ENCODE data around the gene PP2D1.
A peak's percentile ranks its signal among the peaks of the same experiment; 100 is the strongest.
"Not testable (repeated sequence)": the region's sequence is repeated elsewhere in the genome, so short reads cannot be mapped to it uniquely, and the experiment has no call there.

Gene PP2D1

DNA sequence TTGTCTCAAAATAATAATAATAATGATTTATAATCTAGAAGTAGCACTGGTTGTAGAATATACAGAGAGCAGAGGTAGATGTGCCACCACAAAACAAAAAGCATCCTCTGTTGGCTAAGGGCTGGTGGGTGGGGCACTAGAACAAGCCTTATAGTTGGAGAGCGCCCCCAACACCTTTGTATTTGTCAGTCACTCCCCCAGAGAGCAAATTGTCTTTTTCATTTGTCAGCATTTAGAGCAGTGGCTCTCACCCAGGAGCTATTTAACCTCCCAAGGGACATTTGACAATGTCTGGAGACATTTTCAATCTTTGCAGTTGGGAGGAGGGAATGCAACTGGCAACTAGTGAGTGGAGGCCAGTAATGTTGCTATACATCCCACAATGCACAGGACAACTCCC, 34.5 kb upstream of the PP2D1 start:
- H3K36me3 Mint-ChIP-seq, result peaks cover 2 to 9% of the 10 kb centered on the region in 2 donors
- peaks cover 40 to 93% of the 10 kb centered on the region in 2 donors for H3K4me1 Mint-ChIP-seq
- no peak overlapping the region for H3K4me3 Mint-ChIP-seq
- no peaks in the 10 kb centered on the region for H3K9me3 Mint-ChIP-seq
- DNase-seq (no peak), ATAC-seq (replicated peaks) (no peak)
- no peaks in the 10 kb centered on the region for H3K27me3 Mint-ChIP-seq
- no peak overlapping the region for H3K27ac Mint-ChIP-seq

- H3K4me3 Mint-ChIP-seq, result not testable (repeated sequence)
- H3K4me1 Mint-ChIP-seq, result peaks cover 33 to 81% of the 10 kb centered on the region in 2 donors
These were observed 33.1 kb upstream of the PP2D1 start for GRCh38 chr3:20045141-20045540.

GRCh38 chr3:20043825-20044224, 31.8 kb upstream of the PP2D1 start:
- no peak for ATAC-seq (replicated peaks)
- DNase-seq, result no peak

More at GRCh38 chr3:20045141-20045540, 33.1 kb upstream of the PP2D1 start:
- ATAC-seq (replicated peaks); H3K36me3 Mint-ChIP-seq; H3K9me3 Mint-ChIP-seq; H3K27me3 Mint-ChIP-seq; DNase-seq; H3K27ac Mint-ChIP-seq: not testable (repeated sequence)

GRCh38 chr3:20043396-20043795, 31.3 kb upstream of the PP2D1 start:
- H3K4me1 Mint-ChIP-seq, result peaks cover 35 to 70% of the 10 kb centered on the region in 2 donors
- H3K27ac Mint-ChIP-seq, result peak overlapping the region; percentile 44
- H3K9me3 Mint-ChIP-seq, result no peaks in the 10 kb centered on the region
- H3K27me3 Mint-ChIP-seq, result no peaks in the 10 kb centered on the region
- H3K4me3 Mint-ChIP-seq, result peak overlapping the region; percentile 67 to 79
- DNase-seq (no peak), ATAC-seq (replicated peaks) (no peak)
- H3K36me3 Mint-ChIP-seq, result no peaks in the 10 kb centered on the region

More at GRCh38 chr3:20043825-20044224, 31.8 kb upstream of the PP2D1 start:
- peak overlapping the region; percentile 67 to 79 for H3K4me3 Mint-ChIP-seq
- no peaks in the 10 kb centered on the region for H3K27me3 Mint-ChIP-seq
- H3K27ac Mint-ChIP-seq, result peak overlapping the region; percentile 44
- no peaks in the 10 kb centered on the region for H3K36me3 Mint-ChIP-seq
- H3K9me3 Mint-ChIP-seq, result no peaks in the 10 kb centered on the region
- H3K4me1 Mint-ChIP-seq, result peaks cover 35 to 70% of the 10 kb centered on the region in 2 donors

DNA sequence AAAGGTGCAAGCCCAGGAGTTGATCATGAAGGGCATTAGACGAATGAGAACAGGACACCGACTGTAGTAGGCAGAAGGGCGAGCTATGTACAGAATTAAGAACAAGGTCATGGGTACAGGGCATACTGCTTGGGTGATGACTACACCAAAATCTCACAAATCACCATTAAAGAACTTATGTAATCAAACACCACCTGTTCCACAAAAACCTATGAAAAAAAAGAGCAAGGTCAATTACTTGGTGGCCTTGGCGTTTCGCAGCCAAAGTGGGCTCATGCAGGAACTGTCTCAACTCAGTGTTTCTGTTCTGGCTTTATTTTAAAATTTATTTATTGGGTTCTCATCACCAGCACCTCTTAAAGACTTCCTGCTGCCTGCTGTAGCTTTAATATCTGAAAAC, 30.3 kb upstream of the PP2D1 start:
- peak overlapping the region; percentile 92 for H3K27ac Mint-ChIP-seq
- H3K36me3 Mint-ChIP-seq, result no peaks in the 10 kb centered on the region
- ATAC-seq (replicated peaks), result no peak
- H3K4me1 Mint-ChIP-seq, result peaks cover 31 to 65% of the 10 kb centered on the region in 2 donors
- peak overlapping the region; percentile 87 to 93 for H3K4me3 Mint-ChIP-seq
- H3K27me3 Mint-ChIP-seq, result no peaks in the 10 kb centered on the region
- no peak for DNase-seq
- no peaks in the 10 kb centered on the region for H3K9me3 Mint-ChIP-seq

DNA sequence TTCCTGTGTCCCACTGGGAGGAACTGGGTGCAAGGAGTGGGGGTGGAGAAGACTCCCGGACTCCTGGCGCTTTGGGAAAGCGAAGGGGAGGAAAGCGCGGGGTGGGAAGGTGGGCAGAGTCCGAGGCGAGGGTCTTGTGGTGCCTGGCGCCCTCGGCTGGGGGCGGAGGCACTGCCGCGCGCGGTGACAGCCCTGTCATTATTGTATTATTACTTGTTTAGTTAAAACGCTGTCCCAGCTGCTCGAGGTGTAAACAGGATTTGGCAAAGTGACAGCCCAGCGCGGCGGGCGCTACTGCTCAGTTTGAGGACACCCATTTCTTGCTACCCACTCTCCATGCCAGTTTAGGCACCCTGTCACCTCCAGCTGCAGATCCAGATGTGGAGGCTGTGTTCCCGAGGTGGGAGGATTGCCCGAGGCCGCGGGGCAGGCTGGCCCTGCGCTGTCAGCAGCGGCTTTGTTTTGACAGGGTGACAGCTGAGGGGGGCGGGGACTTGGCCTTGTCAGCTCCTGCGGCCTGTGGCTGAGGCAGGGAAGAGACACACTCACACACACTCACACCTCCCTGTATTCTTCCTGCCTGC, 29.2 kb upstream of the PP2D1 start:
- ATAC-seq (replicated peaks), result peak; percentile 47 to 55
- peak overlapping the region; percentile 87 to 93 for H3K4me3 Mint-ChIP-seq
- H3K27ac Mint-ChIP-seq, result peak overlapping the region; percentile 92
- H3K9me3 Mint-ChIP-seq, result no peaks in the 10 kb centered on the region
- peaks cover 31 to 54% of the 10 kb centered on the region in 2 donors for H3K4me1 Mint-ChIP-seq
- H3K36me3 Mint-ChIP-seq, result no peaks in the 10 kb centered on the region
- peak; percentile 61 for DNase-seq
- H3K27me3 Mint-ChIP-seq, result no peaks in the 10 kb centered on the region

DNA sequence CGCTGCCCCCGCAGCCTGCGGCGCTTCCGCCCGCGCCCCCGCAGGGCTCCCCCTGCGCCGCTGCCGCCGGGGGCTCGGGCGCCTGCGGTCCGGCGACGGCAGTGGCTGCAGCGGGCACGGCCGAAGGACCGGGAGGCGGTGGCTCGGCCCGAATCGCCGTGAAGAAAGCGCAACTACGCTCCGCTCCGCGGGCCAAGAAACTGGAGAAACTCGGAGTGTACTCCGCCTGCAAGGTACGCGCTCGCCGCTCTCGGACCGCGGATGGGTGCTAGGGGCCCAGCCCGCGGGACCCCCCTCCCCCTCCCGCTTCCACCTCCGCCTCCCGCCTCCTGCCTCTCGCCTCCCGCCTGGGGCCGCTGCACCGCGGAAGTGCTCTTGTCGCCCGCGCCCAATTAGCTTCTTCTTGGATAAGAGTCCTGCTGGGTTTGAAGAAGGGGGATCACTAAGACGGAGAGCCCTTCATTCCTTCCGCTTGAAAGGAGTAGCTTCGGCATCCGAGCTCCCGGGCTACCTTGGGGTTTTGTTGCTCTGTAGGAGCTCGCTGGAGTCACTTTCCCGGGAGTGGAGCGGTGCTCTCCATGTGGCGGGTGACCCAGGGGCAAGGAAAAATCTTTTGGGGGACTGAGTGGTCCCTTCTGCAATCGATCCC, 28.6 kb upstream of the PP2D1 start:
- H3K27ac Mint-ChIP-seq, result peak overlapping the region; percentile 92
- H3K4me1 Mint-ChIP-seq, result peaks cover 31 to 48% of the 10 kb centered on the region in 2 donors
- H3K9me3 Mint-ChIP-seq, result no peaks in the 10 kb centered on the region
- ATAC-seq (replicated peaks), result peak; percentile 49
- no peaks in the 10 kb centered on the region for H3K36me3 Mint-ChIP-seq
- DNase-seq, result peak; percentile 65
- peak overlapping the region; percentile 87 to 93 for H3K4me3 Mint-ChIP-seq
- H3K27me3 Mint-ChIP-seq, result no peaks in the 10 kb centered on the region

DNA sequence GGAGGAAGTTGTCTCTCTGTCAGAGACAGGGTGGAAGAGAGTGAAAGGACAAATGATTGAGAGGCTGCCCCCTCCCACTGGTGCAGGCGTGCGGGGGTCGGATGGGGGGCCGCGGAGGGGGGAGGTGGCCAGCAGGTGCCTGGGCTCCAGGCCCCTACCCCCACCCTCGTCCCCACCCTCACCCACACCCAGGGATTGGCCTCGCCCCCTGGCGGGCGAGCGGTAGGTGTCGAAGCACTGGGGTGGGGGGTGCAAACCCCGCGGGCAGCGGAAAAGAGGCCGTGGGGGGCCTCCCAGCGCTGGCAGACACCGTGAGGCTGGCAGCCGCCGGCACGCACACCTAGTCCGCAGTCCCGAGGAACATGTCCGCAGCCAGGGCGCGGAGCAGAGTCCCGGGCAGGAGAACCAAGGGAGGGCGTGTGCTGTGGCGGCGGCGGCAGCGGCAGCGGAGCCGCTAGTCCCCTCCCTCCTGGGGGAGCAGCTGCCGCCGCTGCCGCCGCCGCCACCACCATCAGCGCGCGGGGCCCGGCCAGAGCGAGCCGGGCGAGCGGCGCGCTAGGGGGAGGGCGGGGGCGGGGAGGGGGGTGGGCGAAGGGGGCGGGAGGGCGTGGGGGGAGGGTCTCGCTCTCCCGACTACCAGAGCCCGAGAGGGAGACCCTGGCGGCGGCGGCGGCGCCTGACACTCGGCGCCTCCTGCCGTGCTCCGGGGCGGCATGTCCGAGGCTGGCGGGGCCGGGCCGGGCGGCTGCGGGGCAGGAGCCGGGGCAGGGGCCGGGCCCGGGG, 27.9 kb upstream of the PP2D1 start, which contains the start of gene KAT2B:
Gene KAT2B (plus strand): TSS at position 682 of the 783 bp plus-strand sequence. CDS start 32 bp downstream, at position 714.
- peak; percentile 75 to 81 for ATAC-seq (replicated peaks)
- peak within 1 kb of the TSS; percentile 95 for H3K27ac Mint-ChIP-seq
- H3K4me3 Mint-ChIP-seq, result peak within 1 kb of the TSS; percentile 90 to 93
- H3K36me3 Mint-ChIP-seq, result no peaks in the 10 kb centered on the region
- DNase-seq, result peak; percentile 83
- H3K4me1 Mint-ChIP-seq, result peaks cover 31 to 48% of the 10 kb centered on the region in 2 donors
- H3K9me3 Mint-ChIP-seq, result no peaks in the 10 kb centered on the region
- no peaks in the 10 kb centered on the region for H3K27me3 Mint-ChIP-seq

DNA sequence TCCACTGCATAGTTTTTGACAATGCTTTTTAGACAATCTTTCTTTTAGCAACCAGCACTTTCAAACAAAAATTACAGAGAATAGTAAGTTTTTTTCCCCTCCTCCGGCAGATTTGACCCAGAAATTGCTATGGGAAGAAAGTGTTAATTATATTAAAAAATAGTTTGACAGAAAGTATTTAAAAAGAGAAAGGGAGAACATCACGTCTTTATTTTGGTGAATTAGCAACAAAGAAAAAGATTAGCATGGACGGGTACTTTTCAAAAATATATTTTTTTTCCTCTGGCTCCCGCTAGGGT, 27.4 kb upstream of the PP2D1 start:
- no peaks in the 10 kb centered on the region for H3K36me3 Mint-ChIP-seq
- no peak for DNase-seq
- H3K27ac Mint-ChIP-seq, result peak overlapping the region; percentile 95
- H3K4me3 Mint-ChIP-seq, result peak overlapping the region; percentile 90 to 93
- no peaks in the 10 kb centered on the region for H3K27me3 Mint-ChIP-seq
- ATAC-seq (replicated peaks), result no peak
- H3K9me3 Mint-ChIP-seq, result no peaks in the 10 kb centered on the region
- H3K4me1 Mint-ChIP-seq, result peaks cover 28 to 43% of the 10 kb centered on the region in 2 donors

DNA sequence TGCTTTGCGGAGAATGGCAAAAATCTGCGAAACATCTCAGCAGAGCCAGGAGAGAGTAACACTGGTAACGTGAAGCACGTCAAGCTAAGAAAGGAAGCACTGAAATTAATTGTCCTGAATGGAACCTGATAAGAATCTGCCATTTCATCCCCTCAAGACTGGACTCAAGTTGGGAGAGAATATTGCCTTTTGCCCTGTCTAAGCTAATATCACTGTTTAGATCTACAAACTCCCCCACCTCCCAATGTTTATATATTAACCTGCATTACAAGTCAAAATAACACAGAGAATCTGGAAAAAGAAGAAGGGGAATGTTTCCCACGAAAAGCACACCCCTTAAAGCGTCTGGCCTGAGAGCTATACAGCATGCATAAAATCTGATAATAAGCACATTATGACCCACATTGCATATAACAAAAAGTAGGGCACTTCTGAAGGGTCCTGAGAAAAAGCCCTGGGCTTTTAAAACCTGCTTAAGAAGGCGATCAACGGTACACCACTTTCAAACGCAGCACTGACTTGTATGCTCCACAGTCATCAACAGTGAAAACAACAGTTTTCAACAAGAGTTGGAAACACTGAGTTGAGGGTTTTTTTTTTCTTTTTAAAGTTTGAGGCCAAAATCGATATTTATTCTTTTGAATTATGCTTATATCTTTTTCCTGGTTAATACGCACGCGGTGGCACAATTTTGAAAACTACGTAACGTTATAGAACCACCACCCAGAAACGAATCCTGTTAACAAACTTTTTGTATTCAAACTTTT, 26.8 kb upstream of the PP2D1 start:
- H3K27ac Mint-ChIP-seq, result peak overlapping the region; percentile 95
- peaks cover 25 to 38% of the 10 kb centered on the region in 2 donors for H3K4me1 Mint-ChIP-seq
- DNase-seq, result no peak
- no peaks in the 10 kb centered on the region for H3K9me3 Mint-ChIP-seq
- H3K36me3 Mint-ChIP-seq, result no peaks in the 10 kb centered on the region
- peak overlapping the region; percentile 90 to 93 for H3K4me3 Mint-ChIP-seq
- no peaks in the 10 kb centered on the region for H3K27me3 Mint-ChIP-seq
- no peak for ATAC-seq (replicated peaks)

DNA sequence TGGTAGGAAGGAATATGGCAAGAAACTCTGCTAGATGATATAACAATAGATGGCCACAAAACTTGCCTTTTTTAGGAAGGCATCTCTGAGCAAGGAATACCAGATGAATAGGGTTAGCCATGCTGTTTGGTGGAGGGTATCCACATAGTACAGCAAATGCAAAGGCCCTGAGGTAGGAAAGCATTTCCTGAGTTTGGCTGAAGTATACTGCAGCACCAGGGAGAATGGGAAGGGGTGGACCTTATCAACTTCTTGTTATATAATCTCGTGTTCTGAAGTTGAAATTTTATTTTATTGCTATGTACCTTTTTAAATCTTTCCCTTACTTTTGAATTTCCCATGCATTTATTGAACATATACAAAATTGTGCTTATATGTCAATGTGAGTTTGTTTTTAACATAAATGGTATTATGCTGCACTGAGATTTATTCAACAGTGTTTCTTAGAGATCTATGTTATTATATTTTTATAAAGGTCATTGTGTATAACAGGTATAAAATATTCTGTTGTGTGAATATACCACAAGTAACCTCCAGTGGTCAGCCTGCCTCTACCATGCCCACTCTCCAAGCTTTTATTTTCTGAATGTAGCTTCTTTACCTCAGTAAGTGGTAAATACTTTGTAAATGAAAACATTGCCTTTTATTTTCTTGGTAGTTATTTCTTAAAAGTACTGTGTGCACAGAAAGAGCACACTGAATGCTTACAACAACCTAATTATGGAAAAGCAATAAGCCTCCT, 25.4 kb upstream of the PP2D1 start:
- no peak for ATAC-seq (replicated peaks)
- no peaks in the 10 kb centered on the region for H3K9me3 Mint-ChIP-seq
- peaks cover 16 to 23% of the 10 kb centered on the region in 2 donors for H3K4me1 Mint-ChIP-seq
- no peak overlapping the region for H3K27ac Mint-ChIP-seq
- H3K4me3 Mint-ChIP-seq, result no peak overlapping the region
- no peak for DNase-seq
- H3K36me3 Mint-ChIP-seq, result no peaks in the 10 kb centered on the region
- no peaks in the 10 kb centered on the region for H3K27me3 Mint-ChIP-seq

DNA sequence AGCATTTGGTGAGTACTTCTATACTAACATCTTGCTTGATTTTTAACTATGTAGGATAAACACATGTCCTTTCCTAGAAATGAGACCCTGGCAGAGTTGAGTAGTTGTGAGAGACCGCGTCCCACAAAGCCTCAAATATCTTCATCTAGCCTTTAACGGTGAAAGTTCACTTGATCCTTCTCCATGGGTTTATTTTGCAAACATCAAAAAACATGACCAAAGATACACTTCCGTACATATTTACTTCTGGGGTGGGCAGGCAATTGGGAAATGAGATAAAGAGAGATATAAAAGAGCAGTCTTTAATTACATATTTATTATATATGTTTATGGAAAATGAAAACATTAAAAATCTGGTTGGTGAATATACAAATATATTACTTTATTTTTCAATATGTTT, 23.0 kb upstream of the PP2D1 start:
- H3K27me3 Mint-ChIP-seq, result no peaks in the 10 kb centered on the region
- ATAC-seq (replicated peaks), result no peak
- H3K4me1 Mint-ChIP-seq, result peaks cover 8 to 12% of the 10 kb centered on the region in 2 donors
- no peak overlapping the region for H3K27ac Mint-ChIP-seq
- no peak overlapping the region for H3K4me3 Mint-ChIP-seq
- no peak for DNase-seq
- H3K36me3 Mint-ChIP-seq, result no peaks in the 10 kb centered on the region
- H3K9me3 Mint-ChIP-seq, result no peaks in the 10 kb centered on the region

- H3K9me3 Mint-ChIP-seq; H3K4me3 Mint-ChIP-seq; H3K27ac Mint-ChIP-seq; ATAC-seq (replicated peaks); H3K36me3 Mint-ChIP-seq; H3K27me3 Mint-ChIP-seq; H3K4me1 Mint-ChIP-seq; DNase-seq: not testable (repeated sequence)
These were observed 19.9 kb upstream of the PP2D1 start for GRCh38 chr3:20031939-20032338.

Measured in stimulated activated naive B cell treated with anti-CD40 and anti-IgM and Interleukin-4, amounts not matched to agents 10 μg/mL and 1 μg/mL and 100 μg/mL, for 72 hours (primary cell).